Measurements from ENCODE around the gene KCNMA1. TPM values are rescaled to one million over a fixed set of nuclear protein-coding genes. Genes with fewer than 3 reads are reported as not detected.

Gene KCNMA1
- total RNA-seq, 1 donor from 2014 or later: 87.6 TPM

DNA sequence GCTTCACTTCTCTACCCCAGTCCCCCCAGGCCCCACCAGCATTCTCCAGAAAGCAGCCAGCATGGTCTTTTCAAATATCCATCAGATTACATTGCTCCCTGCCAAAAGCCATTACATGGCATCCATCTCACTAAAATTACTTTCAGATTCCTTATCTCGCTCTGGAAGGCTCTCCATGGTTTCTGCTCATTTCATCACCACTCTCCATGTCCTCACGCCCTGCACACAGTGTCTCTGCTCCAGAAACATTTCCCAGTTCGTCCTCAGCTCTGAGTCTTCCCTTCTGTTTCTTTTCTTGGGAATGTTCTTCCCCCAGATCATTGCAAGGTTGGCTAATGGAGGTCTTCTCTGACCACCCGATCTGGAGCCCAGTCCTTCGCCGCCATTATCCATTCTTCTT, 499.1 kb downstream of the KCNMA1 start:
- Mint-ChIP-seq H3K36me3 (ENCODE audit: low read depth) (no peaks in the 10 kb centered on the region), H3K9me3 (ENCODE audit: low read depth) (no peaks in the 10 kb centered on the region), H3K27me3 (ENCODE audit: low read depth) (no peaks in the 10 kb centered on the region), H3K4me3 (ENCODE audit: unreplicated experiment) (no peak overlapping the region), H3K4me1 (ENCODE audit: low read depth) (peaks cover 74% of the 10 kb centered on the region), H3K27ac (ENCODE audit: unreplicated experiment) (peak overlapping the region; percentile 79)
- no peak for DNase-seq (ENCODE audit: low spot score)
- TF ChIP-seq, protein P1, sequence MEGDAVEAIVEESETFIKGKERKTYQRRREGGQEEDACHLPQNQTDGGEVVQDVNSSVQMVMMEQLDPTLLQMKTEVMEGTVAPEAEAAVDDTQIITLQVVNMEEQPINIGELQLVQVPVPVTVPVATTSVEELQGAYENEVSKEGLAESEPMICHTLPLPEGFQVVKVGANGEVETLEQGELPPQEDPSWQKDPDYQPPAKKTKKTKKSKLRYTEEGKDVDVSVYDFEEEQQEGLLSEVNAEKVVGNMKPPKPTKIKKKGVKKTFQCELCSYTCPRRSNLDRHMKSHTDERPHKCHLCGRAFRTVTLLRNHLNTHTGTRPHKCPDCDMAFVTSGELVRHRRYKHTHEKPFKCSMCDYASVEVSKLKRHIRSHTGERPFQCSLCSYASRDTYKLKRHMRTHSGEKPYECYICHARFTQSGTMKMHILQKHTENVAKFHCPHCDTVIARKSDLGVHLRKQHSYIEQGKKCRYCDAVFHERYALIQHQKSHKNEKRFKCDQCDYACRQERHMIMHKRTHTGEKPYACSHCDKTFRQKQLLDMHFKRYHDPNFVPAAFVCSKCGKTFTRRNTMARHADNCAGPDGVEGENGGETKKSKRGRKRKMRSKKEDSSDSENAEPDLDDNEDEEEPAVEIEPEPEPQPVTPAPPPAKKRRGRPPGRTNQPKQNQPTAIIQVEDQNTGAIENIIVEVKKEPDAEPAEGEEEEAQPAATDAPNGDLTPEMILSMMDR (IDR thresholded peaks at IDR 0.05): no peak

DNA sequence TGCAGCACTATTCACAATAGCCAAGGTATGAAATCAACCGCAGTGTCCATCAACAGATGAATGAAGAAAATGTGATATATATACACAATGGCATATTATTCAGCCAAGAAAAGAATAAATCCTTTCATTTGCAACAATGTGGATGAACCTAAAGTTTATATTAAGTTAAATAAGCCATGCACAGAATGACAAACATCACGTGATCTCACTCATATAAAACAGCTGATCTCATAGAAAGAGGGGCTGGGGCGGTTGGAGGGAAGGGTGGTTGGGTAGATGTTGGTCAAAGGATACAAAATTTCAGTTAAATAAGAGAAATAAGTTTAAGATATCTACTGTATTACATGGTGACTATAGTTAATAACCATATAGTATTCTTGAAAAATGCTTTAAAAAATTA, 502.1 kb downstream of the KCNMA1 start:
- Mint-ChIP-seq H3K9me3 (ENCODE audit: low read depth) (no peaks in the 10 kb centered on the region), H3K4me3 (ENCODE audit: unreplicated experiment) (no peak overlapping the region), H3K27ac (ENCODE audit: unreplicated experiment) (no peak overlapping the region), H3K4me1 (ENCODE audit: low read depth) (peaks cover 65% of the 10 kb centered on the region), H3K27me3 (ENCODE audit: low read depth) (no peaks in the 10 kb centered on the region), H3K36me3 (ENCODE audit: low read depth) (no peaks in the 10 kb centered on the region)
- TF ChIP-seq, protein P1 (IDR thresholded peaks at IDR 0.05): no peak
- no peak for DNase-seq (ENCODE audit: low spot score)

DNA sequence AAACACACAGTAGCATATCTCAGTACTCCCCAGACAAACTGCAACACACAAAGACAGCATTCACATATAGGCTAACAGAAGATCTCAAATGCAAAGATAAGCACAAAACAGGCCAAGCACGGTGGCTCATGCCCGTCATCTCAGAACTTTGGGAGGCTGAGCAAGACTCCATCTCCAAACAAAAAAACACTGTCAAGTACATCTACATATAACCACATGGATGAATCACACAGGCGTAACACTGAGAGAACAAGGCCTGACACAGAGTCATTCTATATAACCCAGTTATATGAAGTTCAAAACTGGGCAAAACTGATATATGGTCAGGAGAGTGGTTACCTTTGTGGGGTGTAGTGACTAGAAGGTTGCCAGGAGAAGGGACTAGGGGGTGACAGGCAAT, 506.4 kb downstream of the KCNMA1 start:
- TF ChIP-seq, protein P1 (IDR thresholded peaks at IDR 0.05): no peak
- Mint-ChIP-seq H3K27ac (ENCODE audit: unreplicated experiment) (peak overlapping the region; percentile 38), H3K27me3 (ENCODE audit: low read depth) (no peaks in the 10 kb centered on the region), H3K36me3 (ENCODE audit: low read depth) (no peaks in the 10 kb centered on the region), H3K4me1 (ENCODE audit: low read depth) (peaks cover 31% of the 10 kb centered on the region), H3K4me3 (ENCODE audit: unreplicated experiment) (no peak overlapping the region), H3K9me3 (ENCODE audit: low read depth) (no peaks in the 10 kb centered on the region)
- DNase-seq (ENCODE audit: low spot score): no peak

DNA sequence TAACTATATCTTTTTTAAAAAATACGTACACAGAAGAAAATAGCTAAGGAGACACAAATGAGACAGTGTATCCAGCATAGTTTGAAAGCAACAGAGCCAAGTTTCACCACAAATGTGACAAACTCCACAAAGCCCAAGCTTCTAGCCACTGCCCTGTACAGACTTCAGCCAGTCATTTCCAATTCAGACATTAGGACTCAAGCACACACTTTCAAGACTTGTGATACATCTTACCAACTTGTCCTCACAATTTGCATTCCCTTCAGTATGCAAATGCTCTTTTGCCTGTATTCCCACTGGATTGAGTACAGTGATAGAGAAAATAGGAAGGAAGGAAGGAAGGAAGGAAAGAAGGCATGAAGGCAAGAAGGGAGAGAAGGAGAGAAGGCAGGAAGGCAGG, 510.4 kb downstream of the KCNMA1 start:
- Mint-ChIP-seq H3K27me3 (ENCODE audit: low read depth) (no peaks in the 10 kb centered on the region), H3K36me3 (ENCODE audit: low read depth) (peaks cover 2% of the 10 kb centered on the region), H3K4me1 (ENCODE audit: low read depth) (peaks cover 19% of the 10 kb centered on the region), H3K27ac (ENCODE audit: unreplicated experiment) (no peak overlapping the region), H3K9me3 (ENCODE audit: low read depth) (no peaks in the 10 kb centered on the region), H3K4me3 (ENCODE audit: unreplicated experiment) (no peak overlapping the region)
- no peak for DNase-seq (ENCODE audit: low spot score)
- TF ChIP-seq, protein P1 (IDR thresholded peaks at IDR 0.05): no peak

DNA sequence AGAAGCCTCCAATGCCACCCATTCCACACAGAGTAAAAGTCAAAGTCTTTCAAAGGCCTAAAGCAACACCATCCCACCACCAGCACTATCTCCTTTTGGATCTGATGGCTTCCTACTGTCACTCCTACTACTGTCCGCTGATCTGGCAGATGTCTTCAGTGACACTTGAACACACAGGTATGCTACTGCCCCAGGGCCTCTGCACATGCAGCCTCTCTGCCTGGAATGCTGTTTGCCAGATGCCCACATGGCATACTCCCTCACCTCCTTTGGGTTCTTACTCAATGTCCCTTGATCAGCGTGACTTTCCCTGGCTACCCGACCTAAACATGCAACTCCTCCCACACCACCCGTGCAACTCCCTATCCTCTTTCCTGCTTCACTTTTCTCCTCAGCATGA, 512.4 kb downstream of the KCNMA1 start:
- Mint-ChIP-seq H3K4me1 (ENCODE audit: low read depth) (peaks cover 10% of the 10 kb centered on the region), H3K27me3 (ENCODE audit: low read depth) (no peaks in the 10 kb centered on the region), H3K36me3 (ENCODE audit: low read depth) (peaks cover 2% of the 10 kb centered on the region), H3K9me3 (ENCODE audit: low read depth) (no peaks in the 10 kb centered on the region), H3K4me3 (ENCODE audit: unreplicated experiment) (no peak overlapping the region), H3K27ac (ENCODE audit: unreplicated experiment) (no peak overlapping the region)
- TF ChIP-seq, protein P1 (IDR thresholded peaks at IDR 0.05): no peak
- DNase-seq (ENCODE audit: low spot score): no peak

Measured in chondrocyte (in vitro differentiated cells).